Upper lobe of right lung (tissue), 1 donor: ENCODE data around the gene TOPORS. TPM values are rescaled to one million over a fixed set of nuclear protein-coding genes. Genes with fewer than 3 reads are reported as not detected.
A peak's percentile ranks its signal among the peaks of the same experiment; 100 is the strongest.

ENCODE experiments used
- ATAC-seq: fragments of 200-7000 bp; cut with Tn5 transposase; one replicate; pipeline ENCODE4 v1.9.1; 2020; ENCODE audit warnings: mild to moderate bottlenecking, moderate library complexity
- DNase-seq: peaks from one replicate; pipeline ENCODE4 v3.0.0-alpha.2; 2020
- H3K27ac ChIP-seq: fragments of 200-600 bp; one replicate; pipeline ENCODE4 v1.8.0; 2022
- H3K27me3 ChIP-seq: fragments of 200-600 bp; one replicate; pipeline ENCODE4 v1.8.0; 2022; ENCODE audit warnings: mild to moderate bottlenecking
- H3K36me3 ChIP-seq: fragments of 200-600 bp; one replicate; pipeline ENCODE4 v1.8.0; 2022
- H3K4me1 ChIP-seq: fragments of 200-600 bp; one replicate; pipeline ENCODE4 v1.8.0; 2022
- H3K4me3 ChIP-seq: fragments of 200-600 bp; one replicate; pipeline ENCODE4 v1.8.0; 2022; ENCODE audit warnings: mild to moderate bottlenecking
- H3K9me3 ChIP-seq: fragments of 200-600 bp; one replicate; pipeline ENCODE4 v1.8.0; 2022
- CTCF ChIP-seq: fragments of 200-600 bp; IDR thresholded peaks from one replicate; pipeline ENCODE4 v1.8.0; 2022; ENCODE audit warnings: antibody characterized with exemption
- intact Hi-C: fragments of 100-400 bp; cut with DNase I; formaldehyde crosslinking; loops from one replicate; pipeline ENCODE4 v1.11.0; 2022
- total RNA-seq: library from RNA; stranded (reverse); fragmentation: NEBNext Ultra II Directional; extraction: Animal tissue kit (Norgen Biotek cat#: 25700); gene quantifications from one replicate; pipeline ENCODE4 v1.2.1, GENCODE V29; 2021
- donor health status: DM: no; HTN: yes; CAD: no; lungs with severe emphysema.

The TOPORS gene
- total RNA-seq, 1 donor from 2014 or later = 14.6 TPM

DNA sequence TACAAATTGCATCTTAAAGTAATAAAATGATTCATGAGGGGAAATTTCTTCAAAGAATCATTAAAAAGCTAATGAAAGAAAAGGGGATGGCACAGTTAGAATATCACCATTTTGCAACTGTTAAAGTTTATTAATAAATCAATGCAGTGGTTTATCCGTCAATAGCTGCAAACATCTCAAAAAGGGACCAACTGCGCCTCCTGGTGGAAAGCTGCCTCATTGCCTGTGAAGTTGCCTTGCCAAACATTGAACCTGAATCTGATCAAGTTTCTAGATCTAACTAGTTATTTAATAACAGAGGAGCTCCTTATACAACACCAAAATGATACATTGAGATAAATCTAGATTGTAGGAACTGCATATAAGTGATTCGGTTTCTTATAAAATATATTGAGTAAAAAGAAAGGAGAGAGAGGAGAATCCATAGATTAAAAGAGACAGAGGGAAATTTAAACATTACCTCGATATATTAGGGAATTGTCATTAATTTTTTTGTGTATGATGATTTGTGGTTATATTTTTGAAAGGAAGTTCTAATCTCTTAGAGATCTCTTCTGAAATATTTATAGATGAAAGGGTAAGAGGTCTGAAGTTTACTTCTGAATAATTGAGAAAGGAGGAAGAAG lies 27.4 kb upstream of the TOPORS start:
- peak; percentile 78 for ATAC-seq
- intact Hi-C loops = loop anchor here (5.0 kb wide), 1 partner anchor 203 kb away; no protein-coding TSS in a partner anchor
- H3K4me3 ChIP-seq = no peak overlapping the region

GRCh38 chr9:32578976-32579375 lies 26.6 kb upstream of the TOPORS start:
- intact Hi-C loops = no loop called here
- H3K9me3 ChIP-seq = no peaks in the 10 kb centered on the region
- ATAC-seq = no peak
- peaks cover 4% of the 10 kb centered on the region for H3K27me3 ChIP-seq
- no peaks in the 10 kb centered on the region for H3K4me1 ChIP-seq
- no peak overlapping the region for H3K4me3 ChIP-seq
- no peak overlapping the region for H3K27ac ChIP-seq
- no peak for TF ChIP-seq CTCF
- H3K36me3 ChIP-seq = no peaks in the 10 kb centered on the region
- no peak for DNase-seq

More for the DNA sequence above, 27.4 kb upstream of the TOPORS start:
- peak; percentile 73 for DNase-seq
- Histone ChIP-seq H3K4me1 (no peaks in the 10 kb centered on the region), H3K27me3 (peaks cover 4% of the 10 kb centered on the region), H3K27ac (no peak overlapping the region), H3K36me3 (no peaks in the 10 kb centered on the region), H3K9me3 (no peaks in the 10 kb centered on the region)
- peak; percentile 95 for TF ChIP-seq CTCF

DNA sequence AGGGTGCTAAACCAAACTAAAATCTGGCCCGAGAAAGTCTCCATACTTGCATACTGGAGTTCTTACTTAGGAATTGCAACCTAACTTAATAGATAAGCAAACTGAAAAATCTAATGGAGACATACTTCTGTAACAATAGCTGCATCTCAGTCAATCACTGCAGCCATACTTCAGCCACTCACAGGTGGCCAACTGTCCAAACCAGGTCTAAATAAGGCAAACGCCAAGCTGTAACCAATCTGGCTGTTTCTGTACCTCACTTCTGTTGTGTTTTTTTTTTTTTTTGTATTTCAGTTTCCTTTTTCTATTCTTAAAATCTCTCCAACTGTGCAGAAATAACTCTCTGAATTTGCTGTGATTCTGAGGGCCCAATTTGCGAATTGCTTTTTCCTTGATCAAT lies 24.9 kb upstream of the TOPORS start:
- intact Hi-C loops = no loop called here

GRCh38 chr9:32574858-32575257 lies 22.5 kb upstream of the TOPORS start:
- H3K4me1 ChIP-seq = peaks cover 19% of the 10 kb centered on the region
- ATAC-seq (no peak), DNase-seq (no peak)
- H3K27me3 ChIP-seq = no peaks in the 10 kb centered on the region
- no peak for TF ChIP-seq CTCF
- H3K4me3 ChIP-seq = no peak overlapping the region
- intact Hi-C loops = no loop called here
- no peaks in the 10 kb centered on the region for H3K36me3 ChIP-seq
- H3K9me3 ChIP-seq = no peaks in the 10 kb centered on the region
- no peak overlapping the region for H3K27ac ChIP-seq

More for the DNA sequence above, 24.9 kb upstream of the TOPORS start:
- no peak for TF ChIP-seq CTCF
- no peak overlapping the region for H3K27ac ChIP-seq
- H3K27me3 ChIP-seq = peaks cover 4% of the 10 kb centered on the region
- no peaks in the 10 kb centered on the region for H3K9me3 ChIP-seq
- H3K36me3 ChIP-seq = no peaks in the 10 kb centered on the region
- H3K4me1 ChIP-seq = peaks cover 6% of the 10 kb centered on the region
- no peak for DNase-seq
- no peak overlapping the region for H3K4me3 ChIP-seq
- no peak for ATAC-seq

GRCh38 chr9:32573821-32574220 lies 21.4 kb upstream of the TOPORS start:
- peaks cover 19% of the 10 kb centered on the region for H3K4me1 ChIP-seq
- no peak for TF ChIP-seq CTCF
- H3K4me3 ChIP-seq = peak overlapping the region; percentile 89
- H3K9me3 ChIP-seq = no peaks in the 10 kb centered on the region
- ATAC-seq (no peak), DNase-seq (no peak)
- intact Hi-C loops = no loop called here
- H3K36me3 ChIP-seq = no peaks in the 10 kb centered on the region
- no peaks in the 10 kb centered on the region for H3K27me3 ChIP-seq
- peak overlapping the region; percentile 91 for H3K27ac ChIP-seq
